Hepatocyte (in vitro differentiated cells): ENCODE measurements around the gene USH2A. TPM values are rescaled to one million over a fixed set of nuclear protein-coding genes. Genes with fewer than 3 reads are reported as not detected.

Source experiments
- DNase-seq: peaks from one replicate; pipeline ENCODE4 v3.0.0-alpha.2; 2016; ENCODE audit warnings: low spot score
- H2AFZ ChIP-seq: fragments of 200-600 bp; sonication (generic); 2 replicates; pipeline ENCODE4 v1.6.0; 2016; ENCODE audit warnings: antibody characterized with exemption, mild to moderate bottlenecking
- H3K27ac ChIP-seq: fragments of 200-600 bp; sonication (generic); 2 replicates; pipeline ENCODE4 v1.5.1; 2016; ENCODE audit warnings: mild to moderate bottlenecking
- H3K27me3 ChIP-seq: fragments of 200-600 bp; sonication (generic); 2 replicates; pipeline ENCODE4 v1.6.1; 2016
- H3K36me3 ChIP-seq: fragments of 200-600 bp; sonication (generic); replicated peaks from 2 replicates; pipeline ENCODE4 v1.5.1; 2016; ENCODE audit warnings: low read depth; ENCODE audit not compliant: insufficient read depth
- H3K4me1 ChIP-seq: fragments of 200-600 bp; sonication (generic); 2 replicates; pipeline ENCODE4 v1.5.1; 2016; ENCODE audit warnings: mild to moderate bottlenecking, moderate library complexity; ENCODE audit not compliant: insufficient read depth
- H3K4me2 ChIP-seq: fragments of 200-600 bp; sonication (generic); 2 replicates; pipeline ENCODE4 v1.6.0; 2016
- H3K4me3 ChIP-seq: fragments of 200-600 bp; sonication (generic); 2 replicates; pipeline ENCODE4 v1.5.1; 2016; ENCODE audit warnings: mild to moderate bottlenecking
- H3K79me2 ChIP-seq: fragments of 200-600 bp; sonication (generic); 2 replicates; pipeline ENCODE4 v1.6.0; 2017; ENCODE audit warnings: mild to moderate bottlenecking
- H3K9me2 ChIP-seq: fragments of 200-600 bp; sonication (generic); replicated peaks from 2 replicates; pipeline ENCODE4 v1.6.0; 2017; ENCODE audit warnings: mild to moderate bottlenecking; ENCODE audit not compliant: insufficient read depth
- H3K9me3 ChIP-seq: fragments of 200-600 bp; sonication (generic); 2 replicates; pipeline ENCODE4 v1.5.1; 2016; ENCODE audit warnings: low read depth, mild to moderate bottlenecking
- H4K20me1 ChIP-seq: fragments of 200-600 bp; sonication (generic); 2 replicates; pipeline ENCODE4 v1.6.0; 2016; ENCODE audit warnings: mild to moderate bottlenecking; ENCODE audit not compliant: insufficient read depth, poor library complexity, severe bottlenecking
- EZH2 ChIP-seq: fragments of 200-600 bp; sonication (generic); IDR thresholded peaks from 2 replicates; pipeline ENCODE4 v1.6.1; 2016; ENCODE audit warnings: antibody characterized with exemption, mild to moderate bottlenecking, borderline replicate concordance
- EZH2phosphoT487 ChIP-seq: fragments of 200-600 bp; sonication (generic); IDR thresholded peaks from one replicate; pipeline ENCODE4 v1.6.1; 2018; ENCODE audit warnings: antibody characterized with exemption, mild to moderate bottlenecking, low read depth, moderate library complexity; ENCODE audit not compliant: unreplicated experiment, severe bottlenecking
- WGBS: methylation state at CpG from one replicate; pipeline ENCODE4 v1.1.6; 2016; ENCODE audit warnings: low lambda C conversion rate; ENCODE audit errors: missing lambda C conversion rate; 5-methylcytosine and 5-hydroxymethylcytosine counted together
- polyA plus RNA-seq: library from polyadenylated mRNA; unstranded; fragments of >200 nt; fragmentation: Nextera tagmentation; extraction: Ambion mirVana; gene quantifications from 2 replicates; pipeline ENCODE4 v1.2.1, GENCODE V29; 2016
- total RNA-seq: library from RNA; depleted of rRNA; stranded (reverse); fragments of >200 nt; gene quantifications from 2 replicates; pipeline ENCODE4 v1.2.3, GENCODE V29; 2014
- TF ChIP-seq, protein P1 (sequence below): fragments of 200-600 bp; sonication (generic); IDR thresholded peaks from 2 replicates; pipeline ENCODE4 v1.5.1; 2016; ENCODE audit warnings: antibody characterized with exemption, mild to moderate bottlenecking; ENCODE audit not compliant: poor library complexity

USH2A gene
- total and polyA plus RNA-seq, 2 experiments from 2014 or later: 0.07 TPM; not detected in 1

DNA sequence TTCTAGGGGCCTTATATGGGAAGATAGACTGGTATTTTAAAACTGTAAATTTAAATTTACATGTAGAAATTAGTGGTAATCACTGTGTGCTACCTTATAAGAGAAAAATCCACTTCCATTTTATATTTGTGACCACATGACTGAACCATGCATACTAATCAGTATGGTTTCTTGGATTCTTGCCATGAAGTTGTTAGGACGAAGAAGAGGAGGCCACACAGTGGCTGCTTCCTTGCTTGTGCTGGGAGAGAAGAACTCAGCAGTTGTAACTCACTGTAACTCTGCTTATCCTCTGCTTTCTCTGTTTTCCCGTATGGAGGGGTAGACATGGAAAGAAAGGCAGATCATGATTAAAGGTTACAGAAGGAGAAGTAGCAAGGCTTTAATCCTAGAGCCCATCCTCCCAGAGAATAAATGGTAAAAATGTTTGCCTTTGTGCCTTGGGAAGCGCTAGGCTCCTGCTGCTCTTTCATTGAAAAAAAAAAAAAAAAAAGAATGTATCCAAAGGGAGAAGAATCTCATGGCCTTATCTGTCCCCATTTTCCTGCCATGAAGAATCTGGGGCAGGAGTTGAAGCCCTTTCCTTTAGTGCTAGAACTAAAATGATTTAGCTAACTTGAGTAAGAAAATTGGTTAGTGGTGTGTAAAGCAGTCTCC, 823.7 kb downstream of the USH2A start:
- Histone ChIP-seq H3K4me3 (no peak overlapping the region), H3K9me3 (no peaks in the 10 kb centered on the region), H3K27ac (peak overlapping the region; percentile 2), H3K79me2 (peaks cover 12% of the 10 kb centered on the region), H3K4me2 (no peak overlapping the region), H3K27me3 (no peaks in the 10 kb centered on the region), H3K4me1 (peaks cover 33% of the 10 kb centered on the region), H2AFZ (no peak overlapping the region), H3K9me2 (no peaks in the 10 kb centered on the region), H3K36me3 (no peaks in the 10 kb centered on the region), H4K20me1 (no peaks in the 10 kb centered on the region)
- WGBS: 73% methylated on average over 3 of the region's 3 CpGs
- TF ChIP-seq EZH2: no peak
- TF ChIP-seq, protein P1, sequence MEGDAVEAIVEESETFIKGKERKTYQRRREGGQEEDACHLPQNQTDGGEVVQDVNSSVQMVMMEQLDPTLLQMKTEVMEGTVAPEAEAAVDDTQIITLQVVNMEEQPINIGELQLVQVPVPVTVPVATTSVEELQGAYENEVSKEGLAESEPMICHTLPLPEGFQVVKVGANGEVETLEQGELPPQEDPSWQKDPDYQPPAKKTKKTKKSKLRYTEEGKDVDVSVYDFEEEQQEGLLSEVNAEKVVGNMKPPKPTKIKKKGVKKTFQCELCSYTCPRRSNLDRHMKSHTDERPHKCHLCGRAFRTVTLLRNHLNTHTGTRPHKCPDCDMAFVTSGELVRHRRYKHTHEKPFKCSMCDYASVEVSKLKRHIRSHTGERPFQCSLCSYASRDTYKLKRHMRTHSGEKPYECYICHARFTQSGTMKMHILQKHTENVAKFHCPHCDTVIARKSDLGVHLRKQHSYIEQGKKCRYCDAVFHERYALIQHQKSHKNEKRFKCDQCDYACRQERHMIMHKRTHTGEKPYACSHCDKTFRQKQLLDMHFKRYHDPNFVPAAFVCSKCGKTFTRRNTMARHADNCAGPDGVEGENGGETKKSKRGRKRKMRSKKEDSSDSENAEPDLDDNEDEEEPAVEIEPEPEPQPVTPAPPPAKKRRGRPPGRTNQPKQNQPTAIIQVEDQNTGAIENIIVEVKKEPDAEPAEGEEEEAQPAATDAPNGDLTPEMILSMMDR: no peak
- no peak for TF ChIP-seq EZH2phosphoT487
- peak; percentile 30 for DNase-seq

GRCh38 chr1:215597961-215598360, 825.3 kb downstream of the USH2A start:
- peaks cover 33% of the 10 kb centered on the region for H3K4me1 ChIP-seq
- no peak overlapping the region for H2AFZ ChIP-seq
- peaks cover 19% of the 10 kb centered on the region for H3K79me2 ChIP-seq
- H3K4me3 ChIP-seq: no peak overlapping the region
- no peaks in the 10 kb centered on the region for H3K36me3 ChIP-seq
- peaks cover 4% of the 10 kb centered on the region for H4K20me1 ChIP-seq
- peak overlapping the region; percentile 31 for H3K27ac ChIP-seq
- DNase-seq: no peak
- H3K9me3 ChIP-seq: no peaks in the 10 kb centered on the region
- TF ChIP-seq EZH2phosphoT487 (no peak), EZH2 (no peak)
- TF ChIP-seq, protein P1: no peak
- H3K4me2 ChIP-seq: no peak overlapping the region
- no peaks in the 10 kb centered on the region for H3K9me2 ChIP-seq
- H3K27me3 ChIP-seq: no peaks in the 10 kb centered on the region

DNA sequence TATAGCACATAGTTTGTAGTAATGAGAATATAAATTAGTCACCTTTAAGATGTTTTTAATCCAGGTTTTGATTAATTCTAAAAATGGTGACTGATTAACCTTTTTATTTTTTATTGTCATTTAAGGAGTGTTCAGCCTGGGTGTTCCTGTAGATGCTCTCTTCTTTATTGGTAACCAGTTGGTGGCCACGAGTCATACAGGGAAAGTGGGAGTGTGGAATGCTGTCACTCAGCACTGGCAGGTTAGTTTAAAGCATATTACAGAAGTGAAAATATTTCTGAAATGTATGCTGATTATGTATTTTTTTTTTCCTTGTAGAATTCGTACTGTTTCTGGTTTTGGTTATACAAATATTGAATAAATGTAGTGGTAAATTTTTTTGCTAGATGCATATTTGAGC, 828.0 kb downstream of the USH2A start:
- H3K27ac ChIP-seq: no peak overlapping the region
- H3K79me2 ChIP-seq: peaks cover 29% of the 10 kb centered on the region
- no peak overlapping the region for H2AFZ ChIP-seq
- H3K36me3 ChIP-seq: no peaks in the 10 kb centered on the region
- peaks cover 5% of the 10 kb centered on the region for H4K20me1 ChIP-seq
- H3K4me2 ChIP-seq: no peak overlapping the region
- H3K27me3 ChIP-seq: no peaks in the 10 kb centered on the region
- no peaks in the 10 kb centered on the region for H3K9me3 ChIP-seq
- no peaks in the 10 kb centered on the region for H3K9me2 ChIP-seq
- TF ChIP-seq, protein P1: no peak
- TF ChIP-seq EZH2 (no peak), EZH2phosphoT487 (no peak)
- WGBS: 77% methylated on average over 2 of the region's 2 CpGs
- no peak for DNase-seq
- H3K4me3 ChIP-seq: no peak overlapping the region
- H3K4me1 ChIP-seq: peaks cover 30% of the 10 kb centered on the region
